ENCODE data around the gene UBE3B.

Gene UBE3B

GRCh38 chr12:109542014-109542413 lies 64.6 kb downstream of the UBE3B start:
- Histone ChIP-seq H3K23ac (ENCODE audit: low read length in 2 of 2) (no peak overlapping the region), H3K27me3 (ENCODE audit: control insufficient read depth in 1 of 2, insufficient read depth in 1 of 2, low read length in 2 of 2) (peaks cover under 1 to 9% of the 10 kb centered on the region in 2 experiments), H3K14ac (ENCODE audit: low read length in 2 of 2) (no peak overlapping the region), H3K4me1 (ENCODE audit: control insufficient read depth, insufficient read depth, low read depth, low read length) (peaks cover 12% of the 10 kb centered on the region), H3K4me3 (ENCODE audit: insufficient read depth in 1 of 2, low read depth in 1 of 2, low read length in 2 of 2) (no peak overlapping the region), H3K9me3 (ENCODE audit: control insufficient read depth, low read length) (no peaks in the 10 kb centered on the region), H2BK120ac (ENCODE audit: low read depth, low read length) (no peak overlapping the region), H2BK5ac (ENCODE audit: low read depth, low read length, poor library complexity, severe bottlenecking) (no peak overlapping the region), H3K4me2 (ENCODE audit: low read length, poor library complexity, severe bottlenecking) (no peak overlapping the region), H3K36me3 (ENCODE audit: control insufficient read depth in 1 of 2, insufficient read depth in 2 of 2, low read depth in 1 of 2, low read length in 2 of 2) (peaks cover 0 to 3% of the 10 kb centered on the region in 2 experiments), H4K8ac (ENCODE audit: low read length) (no peak overlapping the region), H3K79me1 (replicated peaks; ENCODE audit: low read length, poor library complexity, severe bottlenecking) (no peaks in the 10 kb centered on the region), H4K91ac (ENCODE audit: low read length) (no peak overlapping the region), H3K4ac (ENCODE audit: low read depth in 1 of 2, low read length in 2 of 2) (no peak overlapping the region), H3K27ac (ENCODE audit: low read length, poor library complexity, severe bottlenecking) (no peak overlapping the region), H2BK15ac (ENCODE audit: low read depth, poor library complexity, severe bottlenecking) (no peak overlapping the region), H2AK5ac (ENCODE audit: low read length, severe bottlenecking) (no peak overlapping the region), H3K9ac (ENCODE audit: low read length) (no peak overlapping the region), H2BK12ac (ENCODE audit: low read length in 2 of 2) (no peak overlapping the region), H2AFZ (ENCODE audit: low read depth, low read length) (no peak overlapping the region), H3K18ac (ENCODE audit: low read depth in 1 of 2, low read length in 2 of 2) (no peak overlapping the region)
- peak; percentile 50 for DNase-seq
- 50% methylated on average over 2 of the region's 2 CpGs for WGBS

DNA sequence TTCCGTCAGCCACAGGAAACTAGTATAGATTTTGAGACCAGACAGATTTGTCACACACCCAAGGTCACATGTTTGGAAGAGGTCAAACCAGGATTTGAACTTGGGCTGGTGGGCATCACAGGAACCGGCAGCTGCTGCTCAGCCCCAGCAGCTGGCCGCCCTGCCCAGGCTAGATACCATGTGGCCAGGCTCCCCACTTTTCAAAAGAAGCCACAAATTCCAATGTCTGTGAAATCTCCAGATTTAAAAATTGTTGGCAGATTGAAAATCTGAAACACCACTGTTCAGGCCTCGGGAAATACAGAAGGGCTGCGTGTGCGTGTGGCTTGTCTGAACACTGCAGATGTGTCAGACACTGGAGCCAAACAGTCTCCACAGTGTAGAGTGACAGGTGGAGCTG lies 65.4 kb downstream of the UBE3B start:
- H3K4ac ChIP-seq (ENCODE audit: low read depth in 1 of 2, low read length in 2 of 2): no peak overlapping the region
- no peak overlapping the region for H3K23ac ChIP-seq (ENCODE audit: low read length in 2 of 2)
- H3K18ac ChIP-seq (ENCODE audit: low read depth in 1 of 2, low read length in 2 of 2): peak overlapping the region in 1 of 2 experiments; percentile 35
- peaks cover 12% of the 10 kb centered on the region for H3K4me1 ChIP-seq (ENCODE audit: control insufficient read depth, insufficient read depth, low read depth, low read length)
- no peak overlapping the region for H2AK5ac ChIP-seq (ENCODE audit: low read length, severe bottlenecking)
- no peak overlapping the region for H2BK120ac ChIP-seq (ENCODE audit: low read depth, low read length)
- no peak overlapping the region for H3K4me2 ChIP-seq (ENCODE audit: low read length, poor library complexity, severe bottlenecking)
- no peak overlapping the region for H3K4me3 ChIP-seq (ENCODE audit: insufficient read depth in 1 of 2, low read depth in 1 of 2, low read length in 2 of 2)
- no peaks in the 10 kb centered on the region for H3K9me3 ChIP-seq (ENCODE audit: control insufficient read depth, low read length)
- peak overlapping the region; percentile 28 for H4K91ac ChIP-seq (ENCODE audit: low read length)
- 82% methylated on average over 6 of the region's 6 CpGs for WGBS
- no peak for DNase-seq
- no peaks in the 10 kb centered on the region for H3K36me3 ChIP-seq (ENCODE audit: control insufficient read depth in 1 of 2, insufficient read depth in 2 of 2, low read depth in 1 of 2, low read length in 2 of 2)
- H2AFZ ChIP-seq (ENCODE audit: low read depth, low read length): no peak overlapping the region
- H3K79me1 ChIP-seq (replicated peaks; ENCODE audit: low read length, poor library complexity, severe bottlenecking): no peaks in the 10 kb centered on the region
- no peak overlapping the region for H2BK5ac ChIP-seq (ENCODE audit: low read depth, low read length, poor library complexity, severe bottlenecking)
- peaks cover 7 to 18% of the 10 kb centered on the region in 2 experiments for H3K27me3 ChIP-seq (ENCODE audit: control insufficient read depth in 1 of 2, insufficient read depth in 1 of 2, low read length in 2 of 2)
- H3K9ac ChIP-seq (ENCODE audit: low read length): no peak overlapping the region
- H4K8ac ChIP-seq (ENCODE audit: low read length): no peak overlapping the region
- peak overlapping the region in 1 of 2 experiments; percentile 30 for H2BK12ac ChIP-seq (ENCODE audit: low read length in 2 of 2)
- H3K27ac ChIP-seq (ENCODE audit: low read length, poor library complexity, severe bottlenecking): no peak overlapping the region
- no peak overlapping the region for H2BK15ac ChIP-seq (ENCODE audit: low read depth, poor library complexity, severe bottlenecking)
- H3K14ac ChIP-seq (ENCODE audit: low read length in 2 of 2): no peak overlapping the region

DNA sequence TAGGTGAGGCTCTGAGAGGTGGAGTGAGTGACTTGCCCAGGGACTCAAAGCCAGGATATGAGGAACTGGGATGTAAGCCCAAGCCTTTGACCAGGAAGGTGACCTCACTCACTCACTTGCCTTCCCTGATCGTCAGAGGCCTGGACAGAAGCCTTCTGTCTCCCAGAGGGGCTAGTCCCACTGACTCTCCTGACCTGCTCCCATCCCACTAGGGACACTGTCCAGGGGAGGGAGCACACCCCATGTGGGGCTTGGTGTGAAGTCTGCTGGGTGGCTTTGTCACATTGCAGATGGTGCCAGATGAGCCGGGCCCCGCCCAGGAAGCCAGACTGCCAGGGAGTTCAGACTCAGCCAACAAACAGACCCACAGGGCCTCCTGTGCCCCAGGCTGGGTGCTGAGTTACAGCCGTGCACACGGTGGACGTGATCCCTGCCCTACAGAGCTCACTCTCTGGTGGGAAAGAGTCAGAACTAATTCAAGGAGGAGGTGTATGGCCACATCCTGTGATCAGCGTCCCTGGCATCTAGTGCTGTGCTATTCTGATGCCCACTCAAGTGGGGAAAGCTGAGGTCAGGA lies 67.6 kb downstream of the UBE3B start:
- H2BK5ac ChIP-seq (ENCODE audit: low read depth, low read length, poor library complexity, severe bottlenecking): no peak overlapping the region
- no peak overlapping the region for H3K4ac ChIP-seq (ENCODE audit: low read depth in 1 of 2, low read length in 2 of 2)
- H2BK12ac ChIP-seq (ENCODE audit: low read length in 2 of 2): no peak overlapping the region
- WGBS: 94% methylated on average over 6 of the region's 7 CpGs
- H3K4me3 ChIP-seq (ENCODE audit: insufficient read depth in 1 of 2, low read depth in 1 of 2, low read length in 2 of 2): no peak overlapping the region
- H2BK120ac ChIP-seq (ENCODE audit: low read depth, low read length): no peak overlapping the region
- no peak overlapping the region for H2AK5ac ChIP-seq (ENCODE audit: low read length, severe bottlenecking)
- peaks cover 9% of the 10 kb centered on the region for H3K4me1 ChIP-seq (ENCODE audit: control insufficient read depth, insufficient read depth, low read depth, low read length)
- no peak overlapping the region for H4K91ac ChIP-seq (ENCODE audit: low read length)
- no peak overlapping the region for H2AFZ ChIP-seq (ENCODE audit: low read depth, low read length)
- H3K9me3 ChIP-seq (ENCODE audit: control insufficient read depth, low read length): no peaks in the 10 kb centered on the region
- H3K27ac ChIP-seq (ENCODE audit: low read length, poor library complexity, severe bottlenecking): no peak overlapping the region
- H3K18ac ChIP-seq (ENCODE audit: low read depth in 1 of 2, low read length in 2 of 2): no peak overlapping the region
- H3K27me3 ChIP-seq (ENCODE audit: control insufficient read depth in 1 of 2, insufficient read depth in 1 of 2, low read length in 2 of 2): peaks cover 18 to 40% of the 10 kb centered on the region in 2 experiments
- peak overlapping the region; percentile 53 for H4K8ac ChIP-seq (ENCODE audit: low read length)
- H3K9ac ChIP-seq (ENCODE audit: low read length): no peak overlapping the region
- no peak overlapping the region for H3K4me2 ChIP-seq (ENCODE audit: low read length, poor library complexity, severe bottlenecking)
- no peak overlapping the region for H2BK15ac ChIP-seq (ENCODE audit: low read depth, poor library complexity, severe bottlenecking)
- no peaks in the 10 kb centered on the region for H3K36me3 ChIP-seq (ENCODE audit: control insufficient read depth in 1 of 2, insufficient read depth in 2 of 2, low read depth in 1 of 2, low read length in 2 of 2)
- H3K79me1 ChIP-seq (replicated peaks; ENCODE audit: low read length, poor library complexity, severe bottlenecking): no peaks in the 10 kb centered on the region
- no peak for DNase-seq
- no peak overlapping the region for H3K14ac ChIP-seq (ENCODE audit: low read length in 2 of 2)
- no peak overlapping the region for H3K23ac ChIP-seq (ENCODE audit: low read length in 2 of 2)

DNA sequence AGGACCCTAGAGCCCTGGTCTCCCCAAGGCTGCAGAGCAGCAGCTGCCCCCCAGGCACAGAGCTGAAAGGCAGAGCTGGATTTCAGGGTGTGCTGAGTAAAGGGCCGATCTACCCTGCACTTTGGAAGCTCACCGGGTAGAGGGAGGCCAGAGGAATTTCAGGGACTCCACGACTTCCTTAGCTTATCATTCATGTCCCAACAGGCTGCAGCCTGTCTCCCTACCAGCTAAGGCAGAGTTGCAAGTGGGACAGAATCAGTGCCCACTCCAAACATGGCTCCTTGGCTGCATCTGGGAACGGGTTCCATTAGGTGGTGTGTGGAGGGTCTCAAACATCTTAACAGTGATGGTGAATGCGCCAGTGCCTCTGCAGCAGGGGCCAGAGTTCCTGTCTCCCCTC lies 68.4 kb downstream of the UBE3B start:
- Histone ChIP-seq H3K4me2 (ENCODE audit: low read length, poor library complexity, severe bottlenecking) (no peak overlapping the region), H2BK12ac (ENCODE audit: low read length in 2 of 2) (no peak overlapping the region), H3K4ac (ENCODE audit: low read depth in 1 of 2, low read length in 2 of 2) (no peak overlapping the region), H2AFZ (ENCODE audit: low read depth, low read length) (no peak overlapping the region), H3K4me3 (ENCODE audit: insufficient read depth in 1 of 2, low read depth in 1 of 2, low read length in 2 of 2) (no peak overlapping the region), H2BK15ac (ENCODE audit: low read depth, poor library complexity, severe bottlenecking) (no peak overlapping the region), H3K4me1 (ENCODE audit: control insufficient read depth, insufficient read depth, low read depth, low read length) (peaks cover 12% of the 10 kb centered on the region), H4K91ac (ENCODE audit: low read length) (no peak overlapping the region), H3K27me3 (ENCODE audit: control insufficient read depth in 1 of 2, insufficient read depth in 1 of 2, low read length in 2 of 2) (peaks cover 23 to 47% of the 10 kb centered on the region in 2 experiments), H3K23ac (ENCODE audit: low read length in 2 of 2) (no peak overlapping the region), H3K36me3 (ENCODE audit: control insufficient read depth in 1 of 2, insufficient read depth in 2 of 2, low read depth in 1 of 2, low read length in 2 of 2) (no peaks in the 10 kb centered on the region), H3K18ac (ENCODE audit: low read depth in 1 of 2, low read length in 2 of 2) (no peak overlapping the region), H3K9ac (ENCODE audit: low read length) (no peak overlapping the region), H3K27ac (ENCODE audit: low read length, poor library complexity, severe bottlenecking) (no peak overlapping the region), H3K14ac (ENCODE audit: low read length in 2 of 2) (no peak overlapping the region), H2BK5ac (ENCODE audit: low read depth, low read length, poor library complexity, severe bottlenecking) (no peak overlapping the region), H4K8ac (ENCODE audit: low read length) (peak overlapping the region; percentile 65), H2AK5ac (ENCODE audit: low read length, severe bottlenecking) (no peak overlapping the region), H3K79me1 (replicated peaks; ENCODE audit: low read length, poor library complexity, severe bottlenecking) (no peaks in the 10 kb centered on the region), H3K9me3 (ENCODE audit: control insufficient read depth, low read length) (no peaks in the 10 kb centered on the region), H2BK120ac (ENCODE audit: low read depth, low read length) (no peak overlapping the region)
- no peak for DNase-seq
- WGBS: 81% methylated on average over 5 of the region's 5 CpGs

Data from mesenchymal stem cell (in vitro differentiated cells and primary cell).